ENCODE measurements around the gene HCK. TPM values are rescaled to one million over a fixed set of nuclear protein-coding genes. Genes with fewer than 3 reads are reported as not detected.

The HCK gene
- total RNA-seq, 4 donors from 2014 or later: 2.6 to 31.8 (median 10.2) TPM

DNA sequence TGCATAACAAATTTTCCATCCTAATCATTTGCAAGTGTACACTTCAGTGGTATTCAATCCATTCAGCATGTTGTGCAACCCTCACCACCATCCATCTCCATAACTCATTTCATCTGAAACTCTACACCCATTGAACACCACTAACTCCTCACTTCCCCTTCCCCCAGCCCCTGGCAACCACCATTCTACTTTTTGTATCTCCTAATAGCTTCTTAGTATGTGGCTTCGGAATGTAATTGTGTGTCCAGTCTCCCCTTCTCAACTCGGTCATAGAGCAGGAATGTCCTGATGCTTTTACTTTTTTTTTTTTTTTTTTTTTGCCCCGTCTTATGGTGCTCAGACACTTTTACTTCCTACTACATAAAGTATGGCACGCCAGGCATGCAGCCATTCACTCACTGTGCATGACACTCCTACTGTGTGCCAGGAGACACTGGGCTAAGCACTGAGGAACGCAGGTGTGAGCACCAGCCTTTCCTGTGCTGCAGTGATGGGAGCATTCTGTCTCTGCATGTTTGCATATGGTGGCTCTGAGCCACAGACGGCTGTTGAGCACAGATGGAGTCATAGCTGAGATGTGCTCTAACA is 15.3 kb downstream of the HCK start:
- no peaks in the 10 kb centered on the region for H3K4me1 ChIP-seq
- H3K27ac ChIP-seq: no peak overlapping the region
- no peak overlapping the region for H3K4me3 ChIP-seq
- H3K27me3 ChIP-seq: peaks cover 40% of the 10 kb centered on the region
- WGBS, 2 donors (ENCODE audit: low coverage in 1 of 2): 30 to 59% methylated on average over 3 of the region's 6 CpGs
- TF ChIP-seq, protein P1, sequence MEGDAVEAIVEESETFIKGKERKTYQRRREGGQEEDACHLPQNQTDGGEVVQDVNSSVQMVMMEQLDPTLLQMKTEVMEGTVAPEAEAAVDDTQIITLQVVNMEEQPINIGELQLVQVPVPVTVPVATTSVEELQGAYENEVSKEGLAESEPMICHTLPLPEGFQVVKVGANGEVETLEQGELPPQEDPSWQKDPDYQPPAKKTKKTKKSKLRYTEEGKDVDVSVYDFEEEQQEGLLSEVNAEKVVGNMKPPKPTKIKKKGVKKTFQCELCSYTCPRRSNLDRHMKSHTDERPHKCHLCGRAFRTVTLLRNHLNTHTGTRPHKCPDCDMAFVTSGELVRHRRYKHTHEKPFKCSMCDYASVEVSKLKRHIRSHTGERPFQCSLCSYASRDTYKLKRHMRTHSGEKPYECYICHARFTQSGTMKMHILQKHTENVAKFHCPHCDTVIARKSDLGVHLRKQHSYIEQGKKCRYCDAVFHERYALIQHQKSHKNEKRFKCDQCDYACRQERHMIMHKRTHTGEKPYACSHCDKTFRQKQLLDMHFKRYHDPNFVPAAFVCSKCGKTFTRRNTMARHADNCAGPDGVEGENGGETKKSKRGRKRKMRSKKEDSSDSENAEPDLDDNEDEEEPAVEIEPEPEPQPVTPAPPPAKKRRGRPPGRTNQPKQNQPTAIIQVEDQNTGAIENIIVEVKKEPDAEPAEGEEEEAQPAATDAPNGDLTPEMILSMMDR (IDR thresholded peaks at IDR 0.05): no peak
- TF ChIP-seq POLR2AphosphoS5 (IDR thresholded peaks at IDR 0.05) (no peak), EP300 (IDR thresholded peaks at IDR 0.05) (no peak), POLR2A (IDR thresholded peaks at IDR 0.05) (no peak)
- no peaks in the 10 kb centered on the region for H3K9me3 ChIP-seq
- no peak for ATAC-seq
- H3K36me3 ChIP-seq: no peaks in the 10 kb centered on the region

DNA sequence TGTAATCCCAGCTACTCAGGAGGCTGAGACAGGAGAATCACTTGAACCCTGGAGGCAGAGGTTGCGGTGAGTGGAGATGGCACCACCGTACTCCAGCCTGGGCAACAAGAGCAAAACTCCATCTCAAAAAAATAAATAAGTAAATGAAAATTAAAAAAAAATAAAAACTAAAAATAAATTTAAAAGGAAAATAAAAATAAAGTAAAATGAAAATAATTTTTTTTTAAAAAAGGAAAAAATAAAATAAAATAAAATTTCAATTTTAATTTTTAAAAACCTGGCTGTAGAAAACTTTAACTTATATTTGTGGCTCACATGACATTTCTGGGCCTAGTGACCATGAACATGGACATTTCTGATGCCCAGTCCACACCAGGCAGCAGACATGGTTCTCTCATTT is 16.1 kb downstream of the HCK start:
- no peak for ATAC-seq
- WGBS, 2 donors (ENCODE audit: low coverage in 1 of 2): 100% methylated on average over 2 of the region's 2 CpGs
- H3K36me3 ChIP-seq: no peaks in the 10 kb centered on the region
- H3K9me3 ChIP-seq: no peaks in the 10 kb centered on the region
- no peaks in the 10 kb centered on the region for H3K4me1 ChIP-seq
- TF ChIP-seq, protein P1 (IDR thresholded peaks at IDR 0.05): no peak
- TF ChIP-seq POLR2AphosphoS5 (IDR thresholded peaks at IDR 0.05) (no peak), EP300 (IDR thresholded peaks at IDR 0.05) (no peak), POLR2A (IDR thresholded peaks at IDR 0.05) (no peak)
- no peak overlapping the region for H3K4me3 ChIP-seq
- peaks cover 38% of the 10 kb centered on the region for H3K27me3 ChIP-seq
- no peak overlapping the region for H3K27ac ChIP-seq

DNA sequence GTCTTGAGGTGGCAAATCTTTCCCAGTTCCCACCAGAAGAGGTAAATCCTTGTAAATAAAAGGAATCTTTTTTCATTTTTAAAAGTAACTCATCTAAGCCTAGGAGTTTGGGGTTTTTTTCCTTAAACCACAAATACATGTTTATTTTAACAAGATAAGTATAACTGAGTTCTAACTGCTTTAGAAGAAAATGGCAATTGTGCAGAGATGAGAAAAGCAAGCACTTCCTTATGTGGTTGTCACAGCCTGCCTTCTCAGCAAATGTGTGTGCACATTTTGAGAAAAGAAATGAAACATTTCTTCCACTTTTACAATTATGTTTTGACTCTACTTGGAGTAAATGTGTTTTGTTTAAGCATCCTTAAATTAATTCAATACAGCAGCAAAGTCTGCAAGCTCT is 17.7 kb downstream of the HCK start:
- Histone ChIP-seq H3K4me3 (no peak overlapping the region), H3K36me3 (no peaks in the 10 kb centered on the region), H3K27ac (no peak overlapping the region), H3K4me1 (no peaks in the 10 kb centered on the region), H3K9me3 (no peaks in the 10 kb centered on the region), H3K27me3 (peaks cover 38% of the 10 kb centered on the region)
- TF ChIP-seq, protein P1 (IDR thresholded peaks at IDR 0.05): no peak
- TF ChIP-seq POLR2A (IDR thresholded peaks at IDR 0.05) (no peak), EP300 (IDR thresholded peaks at IDR 0.05) (no peak), POLR2AphosphoS5 (IDR thresholded peaks at IDR 0.05) (no peak)
- no peak for ATAC-seq

DNA sequence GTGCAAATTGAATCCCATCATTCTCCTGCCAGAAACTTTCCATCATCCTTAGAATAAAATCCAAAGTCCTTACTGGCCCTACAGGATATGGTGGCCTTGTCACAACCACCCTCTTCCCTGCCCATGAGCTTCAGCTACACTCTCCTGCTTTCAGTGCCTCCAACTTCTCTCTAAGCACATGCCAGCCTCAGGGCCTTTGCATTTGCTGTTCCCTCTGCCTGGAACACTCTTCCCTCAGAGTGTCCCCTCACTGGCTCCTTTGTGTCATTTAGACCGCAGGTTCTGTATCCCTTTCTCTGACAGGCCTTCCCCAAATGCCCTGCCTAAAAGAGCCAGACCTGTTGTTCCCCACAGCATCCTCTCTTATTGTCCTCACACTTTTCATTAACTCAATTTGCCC is 18.2 kb downstream of the HCK start:
- no peaks in the 10 kb centered on the region for H3K36me3 ChIP-seq
- no peak overlapping the region for H3K4me3 ChIP-seq
- H3K9me3 ChIP-seq: no peaks in the 10 kb centered on the region
- no peak for ATAC-seq
- peaks cover 40% of the 10 kb centered on the region for H3K27me3 ChIP-seq
- H3K4me1 ChIP-seq: no peaks in the 10 kb centered on the region
- TF ChIP-seq, protein P1 (IDR thresholded peaks at IDR 0.05): no peak
- TF ChIP-seq POLR2A (IDR thresholded peaks at IDR 0.05): no peak
- no peak for TF ChIP-seq EP300 (IDR thresholded peaks at IDR 0.05)
- no peak for TF ChIP-seq POLR2AphosphoS5 (IDR thresholded peaks at IDR 0.05)
- 79% methylated on average over 1 of the region's 1 CpG; no CpG with 5 or more reads in 1 of the 2 donors for WGBS, 2 donors (ENCODE audit: low coverage in 1 of 2)
- no peak overlapping the region for H3K27ac ChIP-seq

DNA sequence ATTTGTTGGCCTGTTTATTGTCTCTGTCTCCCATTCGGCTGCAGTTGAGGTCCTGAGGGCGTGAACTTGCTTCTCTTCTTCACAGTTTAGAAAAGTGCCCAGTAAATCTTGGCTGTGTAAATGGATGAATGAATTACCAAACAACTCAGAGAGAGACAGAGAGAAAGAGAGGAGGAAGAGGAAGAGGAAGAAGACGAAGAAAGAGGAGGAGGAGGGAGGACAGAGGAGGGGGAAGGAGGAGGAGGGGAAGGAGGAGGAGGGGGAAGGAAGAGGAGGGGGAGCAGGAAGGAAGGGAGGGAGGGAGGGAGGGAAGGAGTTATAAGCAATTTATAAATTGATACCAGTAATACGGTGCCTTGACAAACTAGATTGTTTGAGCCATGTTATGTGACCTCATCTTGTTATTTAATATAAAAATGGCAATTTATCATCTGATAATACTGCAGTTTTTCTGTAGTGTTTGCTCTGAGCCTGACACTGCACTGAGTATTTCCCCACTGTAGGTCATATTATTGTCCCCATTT is 18.7 kb downstream of the HCK start:
- Histone ChIP-seq H3K36me3 (no peaks in the 10 kb centered on the region), H3K27ac (no peak overlapping the region), H3K9me3 (no peaks in the 10 kb centered on the region), H3K27me3 (peaks cover 44% of the 10 kb centered on the region), H3K4me1 (no peaks in the 10 kb centered on the region), H3K4me3 (no peak overlapping the region)
- TF ChIP-seq POLR2AphosphoS5 (IDR thresholded peaks at IDR 0.05): no peak
- TF ChIP-seq, protein P1 (IDR thresholded peaks at IDR 0.05): no peak
- TF ChIP-seq EP300 (IDR thresholded peaks at IDR 0.05): no peak
- no peak for TF ChIP-seq POLR2A (IDR thresholded peaks at IDR 0.05)
- ATAC-seq: no peak
- 17 to 20% methylated on average over 2 to 4 of the region's 4 CpGs for WGBS, 2 donors (ENCODE audit: low coverage in 1 of 2)

Measured in gastroesophageal sphincter (tissue), 4 donors.